ENCODE results near the gene CILP2. TPM values are rescaled to one million over a fixed set of nuclear protein-coding genes. Genes with fewer than 3 reads are reported as not detected.

The CILP2 gene
- total and polyA plus RNA-seq, 9 of the 15 experiments (the other 6 are each of a cell fraction or from before 2014, with no cell fraction given): 0.04 to 0.35 (median 0.05) TPM; not detected in 2

GRCh38 chr19:19543640-19544039 is 5.6 kb downstream of the CILP2 start (continued):
- TF ChIP-seq NR2C1 (IDR thresholded peaks at IDR 0.05) (no peak), NR2C1 (tag; IDR thresholded peaks at IDR 0.05) (no peak), KLF13 (tag; IDR thresholded peaks at IDR 0.05; ENCODE audit: borderline replicate concordance, low read depth) (no peak), ATF3 (IDR thresholded peaks at IDR 0.05) (no peak), ATF3 (CRISPR knock-in tag; conservative IDR thresholded peaks at IDR 0.05) (no peak), MEF2A (IDR thresholded peaks at IDR 0.05; ENCODE audit: control insufficient read depth, low read depth, low read length) (no peak), LARP7 (IDR thresholded peaks at IDR 0.05) (no peak), KLF10 (CRISPR knock-in tag; IDR thresholded peaks at IDR 0.05) (no peak), ZNF232 (CRISPR knock-in tag; IDR thresholded peaks at IDR 0.05) (no peak)

GRCh38 chr19:19544257-19544953 is 6.3 kb downstream of the CILP2 start:
- CTCF ChIA-PET (ENCODE audit: low intra/inter-chr PET ratio): no interaction called here
- no peak overlapping the region for H2AFZ ChIP-seq (ENCODE audit: low read depth, low read length)
- in situ Hi-C loops (cut with MboI): loop anchor here (25.0 kb wide), 1 partner anchor 93 kb away; the partner anchor contains the start of genes GMIP and LPAR2
- no peak for DNase-seq (ENCODE audit: extremely low read depth in 1 of 4, low spot score in 3 of 4)
- peaks cover 3 to 29% of the 10 kb centered on the region in 2 experiments; a peak in 4 of 5 replicates for H3K27me3 ChIP-seq (ENCODE audit: control insufficient read depth in 2 of 2, insufficient read depth in 2 of 2, low read length in 2 of 2)
- no peak for FAIRE-seq
- H3K9me3 ChIP-seq (replicated peaks; ENCODE audit: control insufficient read depth, insufficient read depth, low read depth, low read length): no peaks in the 10 kb centered on the region; the same call in 1 of the 2 replicates
- H3K9ac ChIP-seq (ENCODE audit: insufficient read depth in 1 of 2, low read depth in 2 of 2, low read length in 2 of 2): no peak overlapping the region
- WGBS (ENCODE audit: insufficient coverage, low coverage, missing lambda C conversion rate): 78% methylated on average over 24 of the region's 75 CpGs
- H3K4me1 ChIP-seq (replicated peaks in 1 of 2; ENCODE audit: control insufficient read depth in 2 of 2, insufficient read depth in 2 of 2, low read length in 2 of 2): peaks cover 2 to 71% of the 10 kb centered on the region in 2 experiments; a peak in 2 of 5 replicates
- H4K20me1 ChIP-seq (replicated peaks; ENCODE audit: control insufficient read depth, insufficient read depth, low read length): no peaks in the 10 kb centered on the region
- no peaks in the 10 kb centered on the region for H3K36me3 ChIP-seq (ENCODE audit: control insufficient read depth, insufficient read depth, low read length)
- TF ChIP-seq SRSF3 (IDR thresholded peaks at IDR 0.05; ENCODE audit: insufficient read depth, low read length): no peak
- TF ChIP-seq KDM4B (IDR thresholded peaks at IDR 0.05; ENCODE audit: borderline replicate concordance in 2 of 2, low read depth in 1 of 2): no peak
- no peak for TF ChIP-seq DEAF1 (CRISPR knock-in tag; IDR thresholded peaks at IDR 0.05)
- TF ChIP-seq PHF21A (IDR thresholded peaks at IDR 0.05; ENCODE audit: borderline replicate concordance, low read depth): no peak
- no peak for TF ChIP-seq ZC3H11A (IDR thresholded peaks at IDR 0.05; ENCODE audit: low read depth, low read length)
- H3K9me1 ChIP-seq (ENCODE audit: control insufficient read depth, insufficient read depth, low read length): no peaks in the 10 kb centered on the region
- BruUV-seq (replicated peaks): no TSS peak
- POLR2A ChIA-PET: interaction anchor here (0.6 to 0.8 kb wide), 3 partner anchors 12 to 348 kb away, joined by 3 to 6 read pairs (median 4); no protein-coding TSS in a partner anchor
- H3K27ac ChIP-seq (ENCODE audit: extremely low read depth, low read depth, low read length): no peak overlapping the region
- no peak for ATAC-seq
- intact Hi-C loops (cut with micrococcal nuclease): no loop called here
- H3K4me2 ChIP-seq (ENCODE audit: insufficient read depth, low read length): no peak overlapping the region
- H3K79me2 ChIP-seq (ENCODE audit: control insufficient read depth, insufficient read depth, low read length): no peaks in the 10 kb centered on the region
- no peak overlapping the region for H3K4me3 ChIP-seq

All from K562 (cell line).